ENCODE results near the gene SNAPC2. TPM values are rescaled to one million over a fixed set of nuclear protein-coding genes. Genes with fewer than 3 reads are reported as not detected.

Gene SNAPC2
- total RNA-seq, 1 experiment from 2014 or later: 63.0 TPM

DNA sequence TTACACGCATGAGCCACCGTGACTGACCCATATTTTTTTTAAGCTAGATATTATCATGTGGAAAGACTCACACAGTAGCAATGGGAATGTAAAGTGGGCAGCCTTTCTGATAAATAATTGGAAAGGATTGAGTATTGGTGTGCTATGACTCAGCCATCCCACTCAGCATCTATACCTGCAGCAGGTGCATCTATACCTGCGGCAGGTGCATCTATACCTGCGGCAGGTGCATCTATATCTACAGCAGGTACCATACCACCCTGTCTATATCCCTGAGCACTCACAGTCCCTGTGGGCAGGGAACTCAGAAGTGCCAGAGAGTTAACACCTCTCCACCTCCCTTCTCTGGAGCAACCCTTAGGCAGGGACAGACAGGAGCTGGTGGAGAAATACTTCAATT, 37.0 kb upstream of the SNAPC2 start:
- ChIA-PET POLR2A (no interaction called here), CTCF (interaction anchor here (0.6 kb wide), 1 partner anchor 16 kb away, joined by 8 read pairs; no protein-coding TSS in a partner anchor)
- no peak for TF ChIP-seq SIN3A (IDR thresholded peaks at IDR 0.05; ENCODE audit: borderline replicate concordance, insufficient read depth, low read depth, low read length)
- TF ChIP-seq, protein P1, sequence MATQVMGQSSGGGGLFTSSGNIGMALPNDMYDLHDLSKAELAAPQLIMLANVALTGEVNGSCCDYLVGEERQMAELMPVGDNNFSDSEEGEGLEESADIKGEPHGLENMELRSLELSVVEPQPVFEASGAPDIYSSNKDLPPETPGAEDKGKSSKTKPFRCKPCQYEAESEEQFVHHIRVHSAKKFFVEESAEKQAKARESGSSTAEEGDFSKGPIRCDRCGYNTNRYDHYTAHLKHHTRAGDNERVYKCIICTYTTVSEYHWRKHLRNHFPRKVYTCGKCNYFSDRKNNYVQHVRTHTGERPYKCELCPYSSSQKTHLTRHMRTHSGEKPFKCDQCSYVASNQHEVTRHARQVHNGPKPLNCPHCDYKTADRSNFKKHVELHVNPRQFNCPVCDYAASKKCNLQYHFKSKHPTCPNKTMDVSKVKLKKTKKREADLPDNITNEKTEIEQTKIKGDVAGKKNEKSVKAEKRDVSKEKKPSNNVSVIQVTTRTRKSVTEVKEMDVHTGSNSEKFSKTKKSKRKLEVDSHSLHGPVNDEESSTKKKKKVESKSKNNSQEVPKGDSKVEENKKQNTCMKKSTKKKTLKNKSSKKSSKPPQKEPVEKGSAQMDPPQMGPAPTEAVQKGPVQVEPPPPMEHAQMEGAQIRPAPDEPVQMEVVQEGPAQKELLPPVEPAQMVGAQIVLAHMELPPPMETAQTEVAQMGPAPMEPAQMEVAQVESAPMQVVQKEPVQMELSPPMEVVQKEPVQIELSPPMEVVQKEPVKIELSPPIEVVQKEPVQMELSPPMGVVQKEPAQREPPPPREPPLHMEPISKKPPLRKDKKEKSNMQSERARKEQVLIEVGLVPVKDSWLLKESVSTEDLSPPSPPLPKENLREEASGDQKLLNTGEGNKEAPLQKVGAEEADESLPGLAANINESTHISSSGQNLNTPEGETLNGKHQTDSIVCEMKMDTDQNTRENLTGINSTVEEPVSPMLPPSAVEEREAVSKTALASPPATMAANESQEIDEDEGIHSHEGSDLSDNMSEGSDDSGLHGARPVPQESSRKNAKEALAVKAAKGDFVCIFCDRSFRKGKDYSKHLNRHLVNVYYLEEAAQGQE (IDR thresholded peaks at IDR 0.05; ENCODE audit: insufficient read depth in 1 of 2, low read depth in 2 of 2, low read length in 1 of 2): no peak
- TF ChIP-seq, protein P2, sequence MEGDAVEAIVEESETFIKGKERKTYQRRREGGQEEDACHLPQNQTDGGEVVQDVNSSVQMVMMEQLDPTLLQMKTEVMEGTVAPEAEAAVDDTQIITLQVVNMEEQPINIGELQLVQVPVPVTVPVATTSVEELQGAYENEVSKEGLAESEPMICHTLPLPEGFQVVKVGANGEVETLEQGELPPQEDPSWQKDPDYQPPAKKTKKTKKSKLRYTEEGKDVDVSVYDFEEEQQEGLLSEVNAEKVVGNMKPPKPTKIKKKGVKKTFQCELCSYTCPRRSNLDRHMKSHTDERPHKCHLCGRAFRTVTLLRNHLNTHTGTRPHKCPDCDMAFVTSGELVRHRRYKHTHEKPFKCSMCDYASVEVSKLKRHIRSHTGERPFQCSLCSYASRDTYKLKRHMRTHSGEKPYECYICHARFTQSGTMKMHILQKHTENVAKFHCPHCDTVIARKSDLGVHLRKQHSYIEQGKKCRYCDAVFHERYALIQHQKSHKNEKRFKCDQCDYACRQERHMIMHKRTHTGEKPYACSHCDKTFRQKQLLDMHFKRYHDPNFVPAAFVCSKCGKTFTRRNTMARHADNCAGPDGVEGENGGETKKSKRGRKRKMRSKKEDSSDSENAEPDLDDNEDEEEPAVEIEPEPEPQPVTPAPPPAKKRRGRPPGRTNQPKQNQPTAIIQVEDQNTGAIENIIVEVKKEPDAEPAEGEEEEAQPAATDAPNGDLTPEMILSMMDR (IDR thresholded peaks at IDR 0.05): no peak
- no peak for TF ChIP-seq TCF7L2 (IDR thresholded peaks at IDR 0.05; ENCODE audit: low read depth, low read length)
- TF ChIP-seq POLR2AphosphoS5 (IDR thresholded peaks at IDR 0.05; ENCODE audit: low read depth, low read length): no peak
- H3K27ac ChIP-seq (ENCODE audit: low read length): no peak overlapping the region
- no peak for DNase-seq (ENCODE audit: low read depth, low spot score)
- no peaks in the 10 kb centered on the region for H3K9me3 ChIP-seq (ENCODE audit: control insufficient read depth, insufficient read depth, low read depth, low read length)
- intact Hi-C loops (cut with micrococcal nuclease; ENCODE audit: unreplicated experiment): no loop called here
- no peaks in the 10 kb centered on the region for H3K27me3 ChIP-seq (ENCODE audit: control insufficient read depth, insufficient read depth, low read length)
- ATAC-seq: no peak
- no peak overlapping the region for H3K4me3 ChIP-seq (ENCODE audit: low read depth in 2 of 2, low read length in 2 of 2)
- H3K36me3 ChIP-seq (ENCODE audit: control insufficient read depth, insufficient read depth, low read length): no peaks in the 10 kb centered on the region
- in situ Hi-C loops (cut with HindIII; ENCODE audit: low pct_unique_long_range_greater_than_20kb, low sequenced_read_pairs): no loop called here
- no TSS peak for BruUV-seq (replicated peaks)
- no peaks in the 10 kb centered on the region for H3K4me1 ChIP-seq (ENCODE audit: control insufficient read depth, insufficient read depth, low read length)

DNA sequence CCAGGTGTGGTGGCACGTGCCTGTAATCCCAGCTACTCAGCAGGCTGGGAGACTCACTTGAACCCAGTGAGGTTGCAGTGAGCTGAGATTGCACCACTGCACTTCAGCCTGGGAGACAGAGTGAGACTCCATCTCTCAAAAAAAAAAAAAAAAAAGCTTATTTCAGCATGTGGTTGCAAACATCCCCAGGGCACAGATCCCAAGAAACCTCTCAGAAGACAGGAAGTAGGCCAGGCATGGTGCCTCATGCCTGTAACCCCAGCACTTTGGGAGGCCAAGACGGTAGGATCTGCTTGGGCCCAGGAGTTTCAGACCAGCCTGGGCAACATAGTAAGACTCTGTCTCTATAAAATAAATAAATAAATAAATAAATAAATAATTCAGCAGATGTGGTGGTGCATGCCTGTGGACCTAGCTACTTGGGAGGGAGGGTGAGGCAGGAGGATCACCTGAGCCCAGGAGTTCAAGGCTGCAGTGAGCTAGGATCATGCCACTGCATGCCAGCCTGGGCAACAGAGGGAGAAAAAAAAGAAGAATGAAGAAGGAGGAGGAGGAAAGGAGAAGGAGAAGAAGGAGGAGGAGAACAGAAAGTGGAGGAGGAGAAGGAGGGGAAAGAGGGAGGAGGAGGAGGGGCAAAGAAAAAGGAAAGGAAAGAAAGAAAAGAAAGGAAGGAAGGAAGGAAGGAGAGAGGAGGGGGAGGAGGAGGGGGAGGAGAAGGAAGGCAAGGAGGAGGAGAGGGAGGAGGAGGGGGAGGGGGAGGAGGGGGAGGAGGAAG, 36.2 kb upstream of the SNAPC2 start:
- H3K36me3 ChIP-seq (ENCODE audit: control insufficient read depth, insufficient read depth, low read length): peaks cover 3% of the 10 kb centered on the region; the same call in 1 of the 2 replicates
- H3K4me1 ChIP-seq (ENCODE audit: control insufficient read depth, insufficient read depth, low read length): no peaks in the 10 kb centered on the region
- no peak overlapping the region for H3K27ac ChIP-seq (ENCODE audit: low read length)
- intact Hi-C loops (cut with micrococcal nuclease; ENCODE audit: unreplicated experiment): no loop called here
- ChIA-PET POLR2A (interaction anchor here (0.5 to 0.6 kb wide), 3 partner anchors 9 to 23 kb away, joined by 5 to 11 read pairs (median 5); no protein-coding TSS in a partner anchor), CTCF (interaction anchor here (0.6 kb wide), 1 partner anchor 17 kb away, joined by 8 read pairs; no protein-coding TSS in a partner anchor)
- no peaks in the 10 kb centered on the region for H3K9me3 ChIP-seq (ENCODE audit: control insufficient read depth, insufficient read depth, low read depth, low read length)
- no peaks in the 10 kb centered on the region for H3K27me3 ChIP-seq (ENCODE audit: control insufficient read depth, insufficient read depth, low read length)
- no peak for DNase-seq (ENCODE audit: low read depth, low spot score)
- BruUV-seq (replicated peaks): no TSS peak
- ATAC-seq: no peak
- H3K4me3 ChIP-seq (ENCODE audit: low read depth in 2 of 2, low read length in 2 of 2): no peak overlapping the region
- in situ Hi-C loops (cut with HindIII; ENCODE audit: low pct_unique_long_range_greater_than_20kb, low sequenced_read_pairs): no loop called here
- TF ChIP-seq, protein P1 (IDR thresholded peaks at IDR 0.05; ENCODE audit: insufficient read depth in 1 of 2, low read depth in 2 of 2, low read length in 1 of 2): no peak
- TF ChIP-seq TCF7L2 (IDR thresholded peaks at IDR 0.05; ENCODE audit: low read depth, low read length) (no peak), POLR2AphosphoS5 (IDR thresholded peaks at IDR 0.05; ENCODE audit: low read depth, low read length) (no peak), SIN3A (IDR thresholded peaks at IDR 0.05; ENCODE audit: borderline replicate concordance, insufficient read depth, low read depth, low read length) (no peak)
- TF ChIP-seq, protein P2 (IDR thresholded peaks at IDR 0.05): no peak

Data from Panc1 (cell line).